K562 (cell line): Measurements from ENCODE around the gene GHRH. TPM values are rescaled to one million over a fixed set of nuclear protein-coding genes. Genes with fewer than 3 reads are reported as not detected.

Experiments
- BCOR ChIP-seq: fragments of 450-650 bp; IDR thresholded peaks from 2 replicates; pipeline ENCODE4 v1.6.1; 2016
- FOSL1 ChIP-seq: fragments of 200-800 bp; sonication (Bioruptor generic); conservative IDR thresholded peaks from 2 replicates; pipeline ENCODE4 v1.6.1; 2016; ENCODE audit warnings: missing genetic modification characterization, missing compliant biosample characterization
- MAZ ChIP-seq, 2 experiments: fragments of 450-650 bp in 1 of 2; sonication (generic) in 1 of 2; formaldehyde crosslinking; IDR thresholded peaks in 1 of 2; conservative IDR thresholded peaks in 1 of 2; 2 replicates each; pipeline versions ENCODE4 v1.4.0 to v1.5.0; 2020; ENCODE audit warnings: mild to moderate bottlenecking in 1 of 2, missing genetic modification reagents in 1 of 2
- RAD21 ChIP-seq, 2 experiments: fragments of 250-450 bp in 1 of 2; fragments of 450-650 bp in 1 of 2; sonication (Bioruptor Pico) in 1 of 2; formaldehyde crosslinking in 1 of 2; IDR thresholded peaks in 1 of 2; conservative IDR thresholded peaks in 1 of 2; 2 replicates each; pipeline versions ENCODE4 v1.4.0 to v1.8.0; 2020 to 2022; ENCODE audit warnings: mild to moderate bottlenecking in 2 of 2, moderate library complexity in 1 of 2
- SMC3 ChIP-seq: conservative IDR thresholded peaks from 2 replicates; pipeline ENCODE4 v1.6.1; 2011; ENCODE audit warnings: low read depth, low read length, improper control_type of control experiment; ENCODE audit not compliant: insufficient read depth
- YY1 ChIP-seq, 3 experiments: IDR thresholded peaks; 2 replicates each; pipeline ENCODE4 v1.6.1; 2011; ENCODE audit warnings: low read length in 2 of 3, mild to moderate bottlenecking in 2 of 3, moderate library complexity in 2 of 3, borderline replicate concordance in 1 of 3, control low read depth in 1 of 3, low read depth in 1 of 3; ENCODE audit not compliant: insufficient read depth in 3 of 3, insufficient replicate concordance in 2 of 3, control insufficient read depth in 1 of 3, insufficient read length in 1 of 3; ENCODE audit errors: extremely low read depth in 1 of 3
- ZNF3 ChIP-seq: fragments of 250-450 bp; sonication (Bioruptor Pico); IDR thresholded peaks from 2 replicates; pipeline ENCODE4 v1.5.0; 2021; ENCODE audit warnings: mild to moderate bottlenecking, moderate library complexity
- polyA plus RNA-seq, 8 experiments: library from polyadenylated mRNA; depleted of rRNA in 4 of 8; stranded (reverse) in 5 of 8; unstranded in 3 of 8; fragments of >200 nt; fragmentation: Nextera tagmentation in 2 of 8; fragmentation: Illumina TruSeq in 1 of 8; extraction: Ambion mirVana in 2 of 8; extraction: Trizol in 1 of 8; gene quantifications; 2 replicates each; pipeline versions ENCODE4 v1.2.1 to v1.2.3, GENCODE V29; 2011 to 2014; ENCODE audit warnings: inconsistent platforms in 1 of 8, missing spikeins in 1 of 8
- total RNA-seq, 7 experiments: library from RNA; depleted of rRNA in 6 of 7; stranded (reverse); fragments of >200 nt in 6 of 7; fragmentation: Illumina TruSeq in 2 of 7; extraction: Trizol in 2 of 7; gene quantifications; 2 replicates each; pipeline versions ENCODE4 v1.2.1 to v1.2.3, GENCODE V29; 2011 to 2021; ENCODE audit warnings: low replicate concordance in 1 of 7
- TF ChIP-seq, protein P1 (sequence below), 2 experiments: fragments of 450-650 bp; formaldehyde crosslinking in 1 of 2; IDR thresholded peaks; 2 replicates each; pipeline versions ENCODE4 v1.4.0 to v1.6.1; 2014 to 2020; ENCODE audit warnings: mild to moderate bottlenecking in 2 of 2, borderline replicate concordance in 1 of 2, low read depth in 1 of 2
- TF ChIP-seq, protein P2 (sequence below): fragments of 450-650 bp; formaldehyde crosslinking; IDR thresholded peaks from 2 replicates; pipeline ENCODE4 v1.4.0; 2020; ENCODE audit warnings: mild to moderate bottlenecking, moderate library complexity
- TF ChIP-seq, protein P3 (sequence below): IDR thresholded peaks from 2 replicates; pipeline ENCODE4 v1.6.1; 2011; ENCODE audit warnings: borderline replicate concordance, low read depth, mild to moderate bottlenecking, moderate library complexity, low read length; ENCODE audit not compliant: insufficient read depth, poor library complexity, severe bottlenecking
- TF ChIP-seq, protein P4 (sequence below), 2 experiments: fragments of 450-650 bp in 1 of 2; sonication (generic) in 1 of 2; formaldehyde crosslinking; conservative IDR thresholded peaks; 2 replicates each; pipeline versions ENCODE4 v1.4.0 to v1.8.1; 2020 to 2022; ENCODE audit warnings: mild to moderate bottlenecking in 1 of 2, missing genetic modification reagents in 1 of 2

GHRH gene
- total and polyA plus RNA-seq, 9 of the 15 experiments (the other 6 are each of a cell fraction or from before 2014, with no cell fraction given), result not detected

DNA sequence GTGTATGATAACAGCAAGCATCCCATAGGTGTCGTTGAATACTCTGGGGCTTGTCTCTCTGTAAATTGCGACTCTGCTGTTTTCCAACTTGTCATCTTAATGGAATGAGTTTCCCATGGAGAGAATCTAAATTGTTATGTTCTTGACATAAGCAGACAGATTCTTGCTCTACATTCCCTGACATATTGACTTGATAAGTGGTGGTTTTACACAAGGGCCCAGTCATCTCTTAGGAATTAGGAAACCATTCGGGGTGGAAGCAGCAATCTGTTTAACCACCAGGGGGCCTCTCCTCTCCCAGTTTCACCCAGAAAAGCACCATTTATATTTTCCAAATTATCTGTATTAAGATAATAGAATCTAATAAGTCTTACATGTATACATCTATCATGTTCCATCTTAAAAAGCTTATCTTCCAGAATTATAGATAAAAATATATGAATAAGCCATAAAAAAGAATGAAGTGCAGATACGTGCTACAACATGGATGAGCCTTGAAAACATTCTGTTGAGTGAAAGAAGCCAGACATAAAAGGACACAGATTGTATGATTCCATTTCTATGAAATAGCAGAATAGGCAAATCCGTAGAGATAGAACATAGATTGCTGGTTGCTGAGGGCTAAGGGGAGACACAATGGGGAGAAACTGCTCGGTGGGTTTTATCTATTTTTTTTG, 59.2 kb downstream of the GHRH start (continued):
- TF ChIP-seq, protein P1, sequence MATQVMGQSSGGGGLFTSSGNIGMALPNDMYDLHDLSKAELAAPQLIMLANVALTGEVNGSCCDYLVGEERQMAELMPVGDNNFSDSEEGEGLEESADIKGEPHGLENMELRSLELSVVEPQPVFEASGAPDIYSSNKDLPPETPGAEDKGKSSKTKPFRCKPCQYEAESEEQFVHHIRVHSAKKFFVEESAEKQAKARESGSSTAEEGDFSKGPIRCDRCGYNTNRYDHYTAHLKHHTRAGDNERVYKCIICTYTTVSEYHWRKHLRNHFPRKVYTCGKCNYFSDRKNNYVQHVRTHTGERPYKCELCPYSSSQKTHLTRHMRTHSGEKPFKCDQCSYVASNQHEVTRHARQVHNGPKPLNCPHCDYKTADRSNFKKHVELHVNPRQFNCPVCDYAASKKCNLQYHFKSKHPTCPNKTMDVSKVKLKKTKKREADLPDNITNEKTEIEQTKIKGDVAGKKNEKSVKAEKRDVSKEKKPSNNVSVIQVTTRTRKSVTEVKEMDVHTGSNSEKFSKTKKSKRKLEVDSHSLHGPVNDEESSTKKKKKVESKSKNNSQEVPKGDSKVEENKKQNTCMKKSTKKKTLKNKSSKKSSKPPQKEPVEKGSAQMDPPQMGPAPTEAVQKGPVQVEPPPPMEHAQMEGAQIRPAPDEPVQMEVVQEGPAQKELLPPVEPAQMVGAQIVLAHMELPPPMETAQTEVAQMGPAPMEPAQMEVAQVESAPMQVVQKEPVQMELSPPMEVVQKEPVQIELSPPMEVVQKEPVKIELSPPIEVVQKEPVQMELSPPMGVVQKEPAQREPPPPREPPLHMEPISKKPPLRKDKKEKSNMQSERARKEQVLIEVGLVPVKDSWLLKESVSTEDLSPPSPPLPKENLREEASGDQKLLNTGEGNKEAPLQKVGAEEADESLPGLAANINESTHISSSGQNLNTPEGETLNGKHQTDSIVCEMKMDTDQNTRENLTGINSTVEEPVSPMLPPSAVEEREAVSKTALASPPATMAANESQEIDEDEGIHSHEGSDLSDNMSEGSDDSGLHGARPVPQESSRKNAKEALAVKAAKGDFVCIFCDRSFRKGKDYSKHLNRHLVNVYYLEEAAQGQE (IDR thresholded peaks at IDR 0.05; ENCODE audit: borderline replicate concordance), result peak; percentile 14; the same call in 1 of the 2 replicates
- TF ChIP-seq, protein P1 (CRISPR knock-in tag; IDR thresholded peaks at IDR 0.05; ENCODE audit: low read depth), result no peak
- TF ChIP-seq, protein P2, sequence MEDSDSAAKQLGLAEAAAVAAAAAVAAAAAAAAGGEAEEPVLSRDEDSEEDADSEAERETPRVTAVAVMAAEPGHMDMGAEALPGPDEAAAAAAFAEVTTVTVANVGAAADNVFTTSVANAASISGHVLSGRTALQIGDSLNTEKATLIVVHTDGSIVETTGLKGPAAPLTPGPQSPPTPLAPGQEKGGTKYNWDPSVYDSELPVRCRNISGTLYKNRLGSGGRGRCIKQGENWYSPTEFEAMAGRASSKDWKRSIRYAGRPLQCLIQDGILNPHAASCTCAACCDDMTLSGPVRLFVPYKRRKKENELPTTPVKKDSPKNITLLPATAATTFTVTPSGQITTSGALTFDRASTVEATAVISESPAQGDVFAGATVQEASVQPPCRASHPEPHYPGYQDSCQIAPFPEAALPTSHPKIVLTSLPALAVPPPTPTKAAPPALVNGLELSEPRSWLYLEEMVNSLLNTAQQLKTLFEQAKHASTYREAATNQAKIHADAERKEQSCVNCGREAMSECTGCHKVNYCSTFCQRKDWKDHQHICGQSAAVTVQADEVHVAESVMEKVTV (CRISPR knock-in tag), result 0 out of 2 replicates have a peak, but pooled peaks have one; percentile 34
- TF ChIP-seq SMC3 (0 out of 2 replicates have a peak, but pooled peaks have one; percentile 20), MAZ (CRISPR knock-in tag; conservative IDR thresholded peaks at IDR 0.05 in 1 of 2, IDR thresholded peaks at IDR 0.05 in 1 of 2) (no peak), BCOR (no peak), FOSL1 (tag) (peak; percentile 79), ZNF3 (no peak), YY1 (IDR thresholded peaks at IDR 0.05; ENCODE audit: borderline replicate concordance in 1 of 3, control insufficient read depth in 1 of 3, extremely low read depth in 1 of 3, insufficient read depth in 3 of 3, insufficient read length in 1 of 3, insufficient replicate concordance in 2 of 3, low read depth in 1 of 3, low read length in 2 of 3) (peak in 1 of 3 experiments; percentile 18), RAD21 (CRISPR knock-in tag; conservative IDR thresholded peaks at IDR 0.05 in 1 of 2, IDR thresholded peaks at IDR 0.05 in 1 of 2) (peak; percentile 44 to 45)
- TF ChIP-seq, protein P3, sequence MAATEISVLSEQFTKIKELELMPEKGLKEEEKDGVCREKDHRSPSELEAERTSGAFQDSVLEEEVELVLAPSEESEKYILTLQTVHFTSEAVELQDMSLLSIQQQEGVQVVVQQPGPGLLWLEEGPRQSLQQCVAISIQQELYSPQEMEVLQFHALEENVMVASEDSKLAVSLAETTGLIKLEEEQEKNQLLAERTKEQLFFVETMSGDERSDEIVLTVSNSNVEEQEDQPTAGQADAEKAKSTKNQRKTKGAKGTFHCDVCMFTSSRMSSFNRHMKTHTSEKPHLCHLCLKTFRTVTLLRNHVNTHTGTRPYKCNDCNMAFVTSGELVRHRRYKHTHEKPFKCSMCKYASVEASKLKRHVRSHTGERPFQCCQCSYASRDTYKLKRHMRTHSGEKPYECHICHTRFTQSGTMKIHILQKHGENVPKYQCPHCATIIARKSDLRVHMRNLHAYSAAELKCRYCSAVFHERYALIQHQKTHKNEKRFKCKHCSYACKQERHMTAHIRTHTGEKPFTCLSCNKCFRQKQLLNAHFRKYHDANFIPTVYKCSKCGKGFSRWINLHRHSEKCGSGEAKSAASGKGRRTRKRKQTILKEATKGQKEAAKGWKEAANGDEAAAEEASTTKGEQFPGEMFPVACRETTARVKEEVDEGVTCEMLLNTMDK, result peak; percentile 25
- TF ChIP-seq, protein P4, sequence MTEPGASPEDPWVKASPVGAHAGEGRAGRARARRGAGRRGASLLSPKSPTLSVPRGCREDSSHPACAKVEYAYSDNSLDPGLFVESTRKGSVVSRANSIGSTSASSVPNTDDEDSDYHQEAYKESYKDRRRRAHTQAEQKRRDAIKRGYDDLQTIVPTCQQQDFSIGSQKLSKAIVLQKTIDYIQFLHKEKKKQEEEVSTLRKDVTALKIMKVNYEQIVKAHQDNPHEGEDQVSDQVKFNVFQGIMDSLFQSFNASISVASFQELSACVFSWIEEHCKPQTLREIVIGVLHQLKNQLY (CRISPR knock-in tag; conservative IDR thresholded peaks at IDR 0.05), result no peak
